B cell (primary cell): ENCODE measurements around the gene PPP1R12C. TPM values are rescaled to one million over a fixed set of nuclear protein-coding genes. Genes with fewer than 3 reads are reported as not detected.

ENCODE experiments used
- ATAC-seq: fragments of 200-7000 bp; cut with Tn5 transposase; one replicate; pipeline ENCODE4 v1.10.0; 2021; ENCODE audit warnings: low read depth, mild to moderate bottlenecking, moderate number of reproducible peaks, moderate library complexity
- CTCF ChIA-PET: fragments of 350-600 bp; sonication (Branson Sonifier 250); formaldehyde crosslinking; loops from one replicate; lab custom pipeline; 2021; ENCODE audit warnings: antibody characterized with exemption, inconsistent platforms; lab: Charles Lee
- POLR2A ChIA-PET: fragments of 350-600 bp; sonication (Branson Sonifier 250); formaldehyde crosslinking; loops from one replicate; lab custom pipeline; 2021; ENCODE audit warnings: antibody characterized with exemption; lab: Charles Lee
- DNase-seq: peaks from one replicate; pipeline ENCODE4 v3.0.0; 2013
- H2AFZ ChIP-seq: 2 replicates; pipeline ENCODE4 v1.6.1; 2012; ENCODE audit warnings: mild to moderate bottlenecking, low read depth, low read length; ENCODE audit not compliant: insufficient read depth, poor library complexity, severe bottlenecking
- H3K27ac ChIP-seq, 2 donors: 1 replicate in 1 of 2; 2 replicates in 1 of 2; pipeline ENCODE4 v1.5.1; 2012 to 2013; ENCODE audit warnings: low read length in 2 of 2, mild to moderate bottlenecking in 2 of 2, moderate library complexity in 1 of 2
- H3K27me3 ChIP-seq, 4 experiments: fragments of 200-600 bp in 1 of 4; sonication (generic) in 1 of 4; replicated peaks in 1 of 4; 1 replicate in 2 of 4; 2 replicates in 2 of 4; pipeline versions ENCODE4 v1.6.1 to v1.7.0; 2013 to 2016; ENCODE audit warnings: low read length in 3 of 4, mild to moderate bottlenecking in 2 of 4, mixed read lengths in 1 of 4, moderate library complexity in 1 of 4; ENCODE audit not compliant: insufficient read depth in 4 of 4, control insufficient read depth in 3 of 4; ENCODE audit errors: control extremely low read depth in 1 of 4
- H3K36me3 ChIP-seq, 2 experiments: replicated peaks in 1 of 2; 1 replicate in 1 of 2; 2 replicates in 1 of 2; pipeline versions ENCODE4 v1.6.1 to v1.7.1; 2013; ENCODE audit warnings: low read length in 1 of 2; ENCODE audit not compliant: insufficient read depth in 2 of 2, control insufficient read depth in 1 of 2; ENCODE audit errors: control extremely low read depth in 1 of 2, extremely low read depth in 1 of 2
- H3K4me1 ChIP-seq, 2 donors: fragments of 200-600 bp in 1 of 2; sonication (generic) in 1 of 2; 1 replicate in 1 of 2; 2 replicates in 1 of 2; pipeline versions ENCODE4 v1.5.1 to v1.6.1; 2013 to 2017; ENCODE audit warnings: low read length in 2 of 2; ENCODE audit not compliant: control insufficient read depth in 2 of 2, insufficient read depth in 2 of 2
- H3K4me2 ChIP-seq: replicated peaks from 2 replicates; pipeline ENCODE3; 2012; ENCODE audit warnings: mild to moderate bottlenecking, low read depth, low read length; ENCODE audit not compliant: poor library complexity, severe bottlenecking
- H3K4me3 ChIP-seq, 5 experiments: fragments of 200-600 bp in 1 of 5; sonication (generic) in 1 of 5; 1 replicate in 3 of 5; 2 replicates in 2 of 5; pipeline versions ENCODE4 v1.5.1 to v1.7.0; 2011 to 2016; ENCODE audit warnings: low read length in 4 of 5, mild to moderate bottlenecking in 4 of 5, low read depth in 2 of 5, control low read depth in 1 of 5, moderate library complexity in 1 of 5; ENCODE audit not compliant: insufficient read depth in 1 of 5; ENCODE audit errors: control extremely low read depth in 1 of 5, extremely low read depth in 1 of 5
- H3K79me2 ChIP-seq: fragments of 200-600 bp; sonication (generic); one replicate; pipeline ENCODE4 v1.6.0; 2016; ENCODE audit warnings: low read length; ENCODE audit not compliant: control insufficient read depth, insufficient read depth
- H3K9ac ChIP-seq: fragments of 200-600 bp; sonication (generic); 2 replicates; pipeline ENCODE4 v1.6.1; 2017; ENCODE audit warnings: mild to moderate bottlenecking, low read length, moderate library complexity
- H3K9me3 ChIP-seq, 3 donors: one replicate each; pipeline versions ENCODE4 v1.6.1 to v1.7.1; 2013; ENCODE audit warnings: low read length in 2 of 3; ENCODE audit not compliant: control insufficient read depth in 2 of 3, insufficient read depth in 1 of 3; ENCODE audit errors: control extremely low read depth in 1 of 3
- H4K20me1 ChIP-seq: 2 replicates; pipeline ENCODE4 v1.6.0; 2012; ENCODE audit warnings: mild to moderate bottlenecking, low read length; ENCODE audit not compliant: insufficient read depth, control insufficient read depth, poor library complexity, severe bottlenecking
- H3K27ac Mint-ChIP-seq: one replicate; pipeline ENCODE4 v1.8.0; 2021; ENCODE audit warnings: mixed read lengths
- H3K27me3 Mint-ChIP-seq: one replicate; pipeline ENCODE4 v1.8.0; 2021; ENCODE audit warnings: mixed read lengths
- H3K4me1 Mint-ChIP-seq: one replicate; pipeline ENCODE4 v1.8.0; 2021; ENCODE audit warnings: mixed read lengths
- H3K4me3 Mint-ChIP-seq: one replicate; pipeline ENCODE4 v1.8.0; 2021; ENCODE audit warnings: mixed read lengths
- H3K9me3 Mint-ChIP-seq: one replicate; pipeline ENCODE4 v1.8.0; 2022; ENCODE audit warnings: mixed read lengths; ENCODE audit not compliant: insufficient read depth
- CTCF ChIP-seq: fragments of 200-600 bp; IDR thresholded peaks from one replicate; pipeline ENCODE4 v1.8.0; 2022; ENCODE audit warnings: antibody characterized with exemption, mild to moderate bottlenecking
- EZH2 ChIP-seq: IDR thresholded peaks from 2 replicates; pipeline ENCODE4 v1.6.1; 2012; ENCODE audit warnings: borderline replicate concordance, low read depth, mild to moderate bottlenecking, moderate library complexity, low read length; ENCODE audit not compliant: insufficient read depth, poor library complexity, severe bottlenecking
- WGBS: methylation state at CpG from one replicate; pipeline ENCODE4 v1.1.5; 2013; ENCODE audit warnings: missing lambda C conversion rate; ENCODE audit not compliant: insufficient coverage; 5-methylcytosine and 5-hydroxymethylcytosine counted together
- intact Hi-C: fragments of 100-400 bp; cut with micrococcal nuclease; formaldehyde crosslinking; loops from one replicate; pipeline ENCODE4 v1.10.0; 2022
- polyA plus RNA-seq: library from polyadenylated mRNA; depleted of rRNA; stranded (reverse); fragments of >200 nt; gene quantifications from 2 replicates; pipeline ENCODE4 v1.2.3, GENCODE V29; 2012
- total RNA-seq, 2 donors: library from RNA; stranded (reverse); fragments of 120-200 nt in 1 of 2; gene quantifications; 1 replicate in 1 of 2; 2 replicates in 1 of 2; pipeline versions ENCODE4 v1.2.3 to v1.2.4, GENCODE V29; 2013 to 2022

Gene PPP1R12C
- total and polyA plus RNA-seq, 2 donors (not counting 1 experiment from before 2014, with no cell fraction given) = 145 to 179 TPM

GRCh38 chr19:55068950-55069864, 48.2 kb downstream of the PPP1R12C start:
- H2AFZ ChIP-seq = no peak overlapping the region
- DNase-seq = no peak
- H3K79me2 ChIP-seq = no peaks in the 10 kb centered on the region
- CTCF ChIA-PET = interaction anchor here (1.0 kb wide), 1 partner anchor 16 kb away, joined by 3 read pairs; no protein-coding TSS in a partner anchor
- no peaks in the 10 kb centered on the region for H3K36me3 ChIP-seq
- peaks cover 9% of the 10 kb centered on the region for H3K4me1 Mint-ChIP-seq
- no peak overlapping the region for H3K27ac ChIP-seq
- H3K9me3 ChIP-seq = peaks cover 0 to 32% (median 2%) of the 10 kb centered on the region in 3 donors
- peak; percentile 39 for ATAC-seq
- H3K9me3 Mint-ChIP-seq = no peaks in the 10 kb centered on the region
- peaks cover 10% of the 10 kb centered on the region in 2 donors for H3K4me1 ChIP-seq
- H3K27me3 Mint-ChIP-seq = peaks cover 53% of the 10 kb centered on the region
- TF ChIP-seq CTCF (no peak), EZH2 (no peak)
- H3K9ac ChIP-seq = peak overlapping the region; percentile 43
- intact Hi-C loops = no loop called here
- H3K4me3 ChIP-seq = peak overlapping the region in 2 of 5 experiments; percentile 26 to 44
- no peaks in the 10 kb centered on the region for H4K20me1 ChIP-seq
- H3K4me3 Mint-ChIP-seq = peak overlapping the region; percentile 47
- no peak overlapping the region for H3K27ac Mint-ChIP-seq
- H3K4me2 ChIP-seq = peak overlapping the region; percentile 61
- 5% methylated on average over 29 of the region's 30 CpGs for WGBS
- peaks cover 0 to 60% (median 26%) of the 10 kb centered on the region in 4 experiments for H3K27me3 ChIP-seq
- POLR2A ChIA-PET = interaction anchor here (0.6 kb wide), 1 partner anchor 1678 kb away, joined by 3 read pairs; no protein-coding TSS in a partner anchor
